Right hindlimb (tissue), 1 donor: ENCODE data around the gene CTDSPL2.
"Not testable (repeated sequence)": the region's sequence is repeated elsewhere in the genome, so short reads cannot be mapped to it uniquely, and the experiment has no call there.

ENCODE experiments used
- DNase-seq: peaks from one replicate; pipeline ENCODE4 v3.0.0-alpha.2; 2018

Gene CTDSPL2

DNA sequence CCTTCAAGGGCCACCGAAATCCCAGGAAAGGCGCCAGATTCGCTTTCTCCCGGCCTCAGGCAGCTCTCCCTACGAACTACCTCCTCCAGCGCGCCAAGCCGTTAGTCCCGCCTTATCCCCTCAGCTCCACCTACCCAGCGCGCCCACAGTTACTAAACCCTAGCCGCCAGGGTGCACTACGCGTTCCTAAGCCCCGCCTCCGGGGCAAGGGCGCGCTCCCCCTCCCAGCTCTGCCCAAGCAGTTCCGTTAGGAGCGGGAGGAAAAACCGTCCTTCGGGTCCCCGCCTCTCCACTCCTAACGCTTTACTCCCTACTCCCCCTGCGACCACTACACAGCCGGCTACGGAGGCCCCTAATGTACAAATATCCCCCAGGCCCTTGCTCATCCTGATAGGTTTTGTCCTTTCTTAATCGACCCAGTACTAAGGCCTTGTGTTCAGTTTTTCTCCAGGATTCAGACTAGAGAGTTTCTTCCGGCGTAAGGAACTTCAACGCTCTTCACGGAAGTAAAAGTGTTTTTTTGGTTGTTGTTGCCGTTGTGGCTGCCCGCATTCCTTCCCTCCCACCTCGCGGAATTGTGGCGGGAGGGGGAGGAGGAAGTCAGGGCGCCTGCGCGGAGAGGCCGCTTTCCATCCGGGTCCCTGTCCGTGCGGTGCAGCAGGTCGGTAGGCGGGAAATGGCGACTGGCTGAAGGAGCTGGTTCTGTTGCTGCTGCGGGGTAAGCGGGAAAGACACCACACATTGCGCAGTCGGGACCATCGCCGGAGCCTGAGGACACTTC lies at the start of gene CTDSPL2:
Gene CTDSPL2, plus strand, starts transcription at position 655 of the 781 bp plus-strand sequence. CDS start 31,386 bp downstream, outside the sequence.
- peak; percentile 99 for DNase-seq

DNA sequence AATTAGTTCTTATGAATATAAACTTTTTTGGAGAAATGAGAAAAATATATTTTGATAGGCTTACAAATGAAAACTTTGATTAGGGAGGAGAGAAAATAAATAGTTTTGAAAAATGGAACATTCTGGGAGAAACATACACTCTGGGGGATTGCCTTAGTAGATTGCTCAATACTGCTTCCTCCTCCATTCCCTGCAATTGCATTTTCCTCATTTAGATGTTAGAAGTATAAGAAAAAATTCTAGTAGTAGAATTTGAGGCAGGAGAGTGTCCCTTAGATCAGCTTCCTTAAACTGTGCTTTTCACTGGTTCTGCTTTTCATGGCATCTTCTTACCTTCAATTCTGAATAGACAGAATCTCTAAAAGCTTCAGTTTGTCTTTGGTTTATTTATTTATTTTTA lies 46.2 kb upstream of the CTDSPL2 start:
- no peak for DNase-seq

DNA sequence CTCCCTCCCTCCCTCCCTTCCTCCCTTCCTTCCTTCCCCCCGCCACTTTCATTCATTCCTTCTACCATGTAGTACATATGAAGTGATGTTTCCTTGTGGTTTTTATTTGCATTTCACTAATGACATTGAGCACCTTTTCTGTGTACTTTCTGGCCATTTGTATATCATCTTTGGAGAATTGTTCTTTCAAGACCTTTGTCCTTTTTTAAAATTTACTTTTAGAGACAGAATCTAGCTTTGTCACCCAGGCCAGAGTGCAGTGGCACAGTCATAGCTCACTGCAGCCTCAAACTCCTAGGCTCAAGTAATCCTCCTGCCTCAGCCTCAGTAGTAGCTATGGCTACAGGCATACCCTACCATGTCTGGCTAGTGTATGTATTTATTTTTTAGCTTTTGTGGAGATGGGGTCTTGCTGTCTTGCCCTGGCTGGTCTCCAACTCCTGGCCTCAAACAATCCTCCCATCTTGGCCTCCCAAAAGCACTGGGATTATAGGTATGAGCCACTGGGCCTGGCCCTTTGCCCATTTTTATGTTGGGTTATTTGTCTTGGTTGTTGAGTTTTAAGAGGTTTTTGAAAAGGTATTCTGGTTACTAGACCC lies 42.0 kb upstream of the CTDSPL2 start:
- DNase-seq: no peak

- DNase-seq: no peak
Observed at GRCh38 chr15:44394062-44394461, 33.4 kb upstream of the CTDSPL2 start.

GRCh38 chr15:44394562-44394961 lies 32.9 kb upstream of the CTDSPL2 start:
- DNase-seq: no peak

DNA sequence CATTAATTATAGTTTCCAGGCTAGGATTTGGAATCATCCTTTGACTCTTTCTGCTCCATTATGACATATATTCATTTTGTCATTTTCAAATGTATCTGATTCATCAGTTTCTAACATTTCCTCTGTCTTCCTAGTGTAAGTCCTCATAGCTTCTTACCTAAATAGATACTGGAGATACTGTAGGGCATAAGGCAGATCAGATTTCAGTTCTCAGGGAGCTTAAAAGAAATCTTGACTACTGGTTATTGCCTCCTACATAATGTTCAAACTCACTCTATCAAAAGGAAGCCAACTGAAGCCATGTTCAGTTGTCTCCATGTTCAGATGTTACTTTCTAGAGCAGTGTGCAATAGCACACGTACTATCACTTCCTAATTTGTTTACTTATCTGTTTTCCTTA lies 29.6 kb upstream of the CTDSPL2 start:
- no peak for DNase-seq

DNA sequence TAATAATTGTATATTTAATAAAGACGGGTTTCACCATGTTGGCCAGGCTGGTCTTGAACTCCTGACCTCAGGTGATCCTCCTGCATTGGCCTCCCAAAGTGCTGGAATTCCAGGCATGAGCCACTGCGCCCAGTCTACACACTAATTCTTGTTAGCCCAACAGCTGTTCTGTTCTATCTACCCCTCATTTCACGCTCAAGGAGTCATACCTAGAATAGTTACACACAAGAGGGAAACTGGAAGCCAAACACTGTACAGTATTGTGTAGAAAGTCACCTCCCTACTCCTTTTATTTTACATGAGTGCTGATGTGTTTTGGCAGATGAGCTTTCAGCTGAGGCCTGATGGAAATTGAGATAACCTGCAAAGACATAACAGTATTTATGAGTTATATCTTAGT lies 13.4 kb upstream of the CTDSPL2 start:
- no peak for DNase-seq

DNA sequence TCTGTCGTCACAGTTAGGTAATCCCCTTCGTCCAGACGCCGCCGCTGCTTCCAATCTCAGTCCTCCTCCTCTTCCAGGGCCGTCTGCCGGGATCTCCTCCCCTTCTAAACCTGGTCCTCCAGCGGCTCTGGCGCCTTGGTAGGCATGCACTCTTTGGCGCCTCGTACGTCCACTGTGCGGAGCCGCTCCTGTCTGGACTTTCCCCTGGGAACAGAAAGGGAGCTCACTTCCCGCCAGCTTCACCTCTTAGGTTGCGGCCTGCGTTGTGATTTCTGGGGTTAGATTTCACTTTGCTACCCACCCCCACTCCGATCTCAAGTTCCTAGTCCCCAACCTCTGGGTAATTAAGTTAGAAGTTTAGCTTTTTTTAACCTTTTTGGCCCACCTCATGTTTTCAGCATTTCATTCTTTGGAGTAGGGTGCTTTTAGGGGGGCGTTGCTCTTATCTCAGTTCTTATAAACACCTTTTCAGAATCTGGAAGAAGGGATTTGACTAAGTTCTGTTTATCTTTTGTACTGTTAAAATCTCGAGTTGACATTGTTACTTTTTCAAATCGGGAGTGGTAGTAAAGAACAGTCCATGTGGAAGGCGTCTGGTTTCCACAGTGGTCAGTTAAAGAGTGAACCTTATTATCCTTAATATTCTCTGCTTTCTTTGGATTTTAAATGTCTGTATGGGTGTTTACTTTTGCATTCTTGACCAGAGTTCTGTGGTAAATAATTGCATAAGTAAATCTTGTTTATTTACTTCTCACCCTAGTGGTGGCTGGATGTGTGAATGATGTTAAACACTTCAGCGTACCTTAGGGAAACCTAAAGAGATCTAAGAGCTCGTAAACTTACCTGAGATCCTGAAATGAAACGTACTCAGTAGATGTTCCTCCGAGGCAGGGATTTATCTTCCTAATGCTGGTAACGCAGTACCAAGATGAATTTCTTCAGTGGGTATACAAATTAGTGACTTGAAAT lies 611 bp downstream of the CTDSPL2 start:
- no peak for DNase-seq

- DNase-seq: no peak
Observed at GRCh38 chr15:44435893-44436667, 8.7 kb downstream of the CTDSPL2 start.

GRCh38 chr15:44438402-44438801 lies 11.0 kb downstream of the CTDSPL2 start:
- DNase-seq: no peak

GRCh38 chr15:44441095-44441501 lies 13.7 kb downstream of the CTDSPL2 start:
- no peak for DNase-seq

DNA sequence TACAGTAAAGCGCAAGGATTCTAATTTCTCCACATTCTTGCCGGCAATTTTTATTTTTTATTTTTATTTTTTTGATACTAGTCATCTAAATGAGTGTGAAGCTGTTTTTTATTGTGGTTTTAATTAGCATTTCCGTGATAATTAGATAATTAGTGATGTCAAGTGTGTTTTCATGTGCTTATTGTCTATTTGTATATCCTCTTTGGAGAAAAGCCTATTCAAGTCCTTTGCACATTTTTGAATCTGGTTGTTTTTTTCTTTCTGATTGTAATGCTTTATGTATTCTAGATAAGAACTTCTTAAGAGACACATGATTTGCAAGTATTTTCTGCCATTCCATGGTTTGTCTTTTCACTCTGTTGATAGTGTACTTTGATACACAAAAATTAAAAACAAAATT lies 16.1 kb downstream of the CTDSPL2 start:
- no peak for DNase-seq

- no peak for DNase-seq
Observed at GRCh38 chr15:44447772-44448376, 20.4 kb downstream of the CTDSPL2 start.

DNA sequence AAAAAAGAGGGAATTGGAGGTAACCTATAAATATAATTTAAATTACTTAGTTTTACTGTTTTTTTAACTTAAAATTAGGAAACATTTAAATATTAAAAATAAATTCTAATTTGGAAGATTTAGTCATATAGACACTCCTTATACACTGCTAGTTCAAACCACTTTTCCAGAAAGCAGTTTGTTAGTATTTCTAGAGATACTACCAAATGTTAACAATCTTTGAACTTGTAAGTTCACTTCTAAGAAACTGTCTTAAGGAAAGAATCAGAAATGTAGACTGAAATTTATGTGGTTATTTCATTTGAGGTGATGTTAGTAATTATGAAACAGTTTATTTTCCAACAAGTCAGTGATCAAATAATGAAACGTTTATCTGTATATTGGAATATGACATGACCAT lies 22.7 kb downstream of the CTDSPL2 start:
- no peak for DNase-seq

DNA sequence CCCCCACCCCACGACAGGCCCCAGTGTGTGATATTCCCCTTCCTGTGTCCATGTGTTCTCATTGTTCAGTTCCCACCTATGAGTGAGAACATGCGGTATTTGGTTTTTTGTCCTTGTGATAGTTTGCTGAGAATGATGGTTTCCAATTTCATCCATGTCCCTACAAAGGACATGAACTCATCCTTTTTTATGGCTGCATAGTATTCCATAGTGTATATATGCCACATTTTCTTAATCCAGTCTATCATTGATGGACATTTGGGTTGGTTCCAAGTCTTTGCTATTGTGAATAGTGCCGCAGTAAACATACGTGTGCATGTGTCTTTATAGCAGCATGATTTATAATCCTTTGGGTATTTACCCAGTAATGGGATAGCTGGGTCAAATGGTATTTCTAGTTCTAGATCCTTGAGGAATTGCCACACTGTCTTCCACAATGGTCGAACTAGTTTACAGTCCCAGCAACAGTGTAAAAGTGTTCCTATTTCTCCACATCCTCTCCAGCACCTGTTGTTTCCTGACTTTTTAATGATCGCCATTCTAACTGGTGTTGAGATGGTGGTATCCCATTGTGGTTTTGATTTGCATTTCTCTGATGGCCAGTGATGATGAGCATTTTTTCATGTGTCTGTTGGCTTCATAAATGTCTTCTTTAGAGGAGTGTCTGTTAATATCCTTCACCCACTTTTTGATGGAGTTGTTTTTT lies 26.3 kb downstream of the CTDSPL2 start:
- not testable (repeated sequence) for DNase-seq

DNA sequence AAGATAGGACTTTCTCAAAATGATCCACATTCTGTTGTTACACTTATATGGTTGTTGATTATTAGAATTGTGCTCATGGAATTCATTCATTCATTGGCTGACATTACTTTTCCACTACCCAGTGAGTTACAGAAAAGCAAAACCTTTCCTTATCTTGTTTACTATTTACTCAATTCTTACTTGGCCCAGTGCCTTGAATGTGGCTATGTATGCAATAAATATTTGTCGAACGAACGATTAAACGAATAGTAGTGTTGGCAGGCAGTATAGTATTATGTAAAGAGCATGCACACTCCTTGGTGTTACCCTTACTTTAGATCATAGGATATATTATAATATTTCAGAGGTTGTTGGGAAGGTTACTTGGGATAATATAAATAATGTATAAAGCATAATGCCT lies 31.0 kb downstream of the CTDSPL2 start:
- no peak for DNase-seq

DNA sequence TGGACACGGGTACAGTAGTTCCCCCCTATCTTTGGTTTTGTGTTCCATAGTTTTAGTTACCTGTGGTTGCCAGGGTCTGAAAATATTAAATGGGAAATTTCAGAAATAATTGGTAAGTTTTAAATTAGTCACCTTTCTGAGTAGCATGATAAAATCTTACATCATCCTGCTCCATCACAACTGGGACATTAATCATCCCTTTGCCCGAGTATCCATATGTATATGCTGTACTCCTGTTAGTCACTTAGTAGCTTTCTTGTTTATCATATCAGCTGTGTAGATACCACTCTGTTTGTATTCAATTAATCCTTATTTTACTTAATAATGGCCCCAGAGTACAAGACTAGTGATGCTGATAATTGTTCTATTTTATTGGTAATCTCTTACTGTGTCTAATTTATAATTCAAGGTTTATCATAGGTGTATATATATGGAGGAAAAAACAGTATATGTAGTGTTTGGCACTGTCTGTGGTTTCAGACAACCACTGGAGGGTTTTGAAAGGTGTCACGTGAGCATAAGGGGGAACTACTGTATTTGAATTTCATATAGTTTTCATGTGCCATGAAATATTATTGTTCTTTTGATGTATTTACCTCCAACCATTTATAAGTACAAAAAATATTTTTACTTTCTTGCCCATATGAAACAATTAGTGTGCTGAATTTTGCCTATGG lies 41.4 kb downstream of the CTDSPL2 start:
- DNase-seq: no peak

GRCh38 chr15:44471885-44472455 lies 44.5 kb downstream of the CTDSPL2 start:
- no peak for DNase-seq

GRCh38 chr15:44479343-44479742 lies 51.9 kb downstream of the CTDSPL2 start:
- no peak for DNase-seq

- no peak for DNase-seq
Observed at GRCh38 chr15:44482090-44482489, 54.7 kb downstream of the CTDSPL2 start.

GRCh38 chr15:44485880-44486279 lies 58.5 kb downstream of the CTDSPL2 start:
- no peak for DNase-seq
